B cell (primary cell): ENCODE data around the gene TMEM132D. TPM values are rescaled to one million over a fixed set of nuclear protein-coding genes. Genes with fewer than 3 reads are reported as not detected.

Source experiments
- ATAC-seq: fragments of 200-7000 bp; cut with Tn5 transposase; one replicate; pipeline ENCODE4 v1.10.0; 2021; ENCODE audit warnings: low read depth, mild to moderate bottlenecking, moderate number of reproducible peaks, moderate library complexity
- CTCF ChIA-PET: fragments of 350-600 bp; sonication (Branson Sonifier 250); formaldehyde crosslinking; loops from one replicate; lab custom pipeline; 2021; ENCODE audit warnings: antibody characterized with exemption, inconsistent platforms; lab: Charles Lee
- POLR2A ChIA-PET: fragments of 350-600 bp; sonication (Branson Sonifier 250); formaldehyde crosslinking; loops from one replicate; lab custom pipeline; 2021; ENCODE audit warnings: antibody characterized with exemption; lab: Charles Lee
- DNase-seq: peaks from one replicate; pipeline ENCODE4 v3.0.0; 2013
- H2AFZ ChIP-seq: 2 replicates; pipeline ENCODE4 v1.6.1; 2012; ENCODE audit warnings: mild to moderate bottlenecking, low read depth, low read length; ENCODE audit not compliant: insufficient read depth, poor library complexity, severe bottlenecking
- H3K27ac ChIP-seq, 2 donors: 1 replicate in 1 of 2; 2 replicates in 1 of 2; pipeline ENCODE4 v1.5.1; 2012 to 2013; ENCODE audit warnings: low read length in 2 of 2, mild to moderate bottlenecking in 2 of 2, moderate library complexity in 1 of 2
- H3K27me3 ChIP-seq, 4 experiments: fragments of 200-600 bp in 1 of 4; sonication (generic) in 1 of 4; replicated peaks in 1 of 4; 1 replicate in 2 of 4; 2 replicates in 2 of 4; pipeline versions ENCODE4 v1.6.1 to v1.7.0; 2013 to 2016; ENCODE audit warnings: low read length in 3 of 4, mild to moderate bottlenecking in 2 of 4, mixed read lengths in 1 of 4, moderate library complexity in 1 of 4; ENCODE audit not compliant: insufficient read depth in 4 of 4, control insufficient read depth in 3 of 4; ENCODE audit errors: control extremely low read depth in 1 of 4
- H3K36me3 ChIP-seq, 2 experiments: replicated peaks in 1 of 2; 1 replicate in 1 of 2; 2 replicates in 1 of 2; pipeline versions ENCODE4 v1.6.1 to v1.7.1; 2013; ENCODE audit warnings: low read length in 1 of 2; ENCODE audit not compliant: insufficient read depth in 2 of 2, control insufficient read depth in 1 of 2; ENCODE audit errors: control extremely low read depth in 1 of 2, extremely low read depth in 1 of 2
- H3K4me1 ChIP-seq, 2 donors: fragments of 200-600 bp in 1 of 2; sonication (generic) in 1 of 2; 1 replicate in 1 of 2; 2 replicates in 1 of 2; pipeline versions ENCODE4 v1.5.1 to v1.6.1; 2013 to 2017; ENCODE audit warnings: low read length in 2 of 2; ENCODE audit not compliant: control insufficient read depth in 2 of 2, insufficient read depth in 2 of 2
- H3K4me2 ChIP-seq: replicated peaks from 2 replicates; pipeline ENCODE3; 2012; ENCODE audit warnings: mild to moderate bottlenecking, low read depth, low read length; ENCODE audit not compliant: poor library complexity, severe bottlenecking
- H3K4me3 ChIP-seq, 5 experiments: fragments of 200-600 bp in 1 of 5; sonication (generic) in 1 of 5; 1 replicate in 3 of 5; 2 replicates in 2 of 5; pipeline versions ENCODE4 v1.5.1 to v1.7.0; 2011 to 2016; ENCODE audit warnings: low read length in 4 of 5, mild to moderate bottlenecking in 4 of 5, low read depth in 2 of 5, control low read depth in 1 of 5, moderate library complexity in 1 of 5; ENCODE audit not compliant: insufficient read depth in 1 of 5; ENCODE audit errors: control extremely low read depth in 1 of 5, extremely low read depth in 1 of 5
- H3K79me2 ChIP-seq: fragments of 200-600 bp; sonication (generic); one replicate; pipeline ENCODE4 v1.6.0; 2016; ENCODE audit warnings: low read length; ENCODE audit not compliant: control insufficient read depth, insufficient read depth
- H3K9ac ChIP-seq: fragments of 200-600 bp; sonication (generic); 2 replicates; pipeline ENCODE4 v1.6.1; 2017; ENCODE audit warnings: mild to moderate bottlenecking, low read length, moderate library complexity
- H3K9me3 ChIP-seq, 3 donors: one replicate each; pipeline versions ENCODE4 v1.6.1 to v1.7.1; 2013; ENCODE audit warnings: low read length in 2 of 3; ENCODE audit not compliant: control insufficient read depth in 2 of 3, insufficient read depth in 1 of 3; ENCODE audit errors: control extremely low read depth in 1 of 3
- H4K20me1 ChIP-seq: 2 replicates; pipeline ENCODE4 v1.6.0; 2012; ENCODE audit warnings: mild to moderate bottlenecking, low read length; ENCODE audit not compliant: insufficient read depth, control insufficient read depth, poor library complexity, severe bottlenecking
- H3K27ac Mint-ChIP-seq: one replicate; pipeline ENCODE4 v1.8.0; 2021; ENCODE audit warnings: mixed read lengths
- H3K27me3 Mint-ChIP-seq: one replicate; pipeline ENCODE4 v1.8.0; 2021; ENCODE audit warnings: mixed read lengths
- H3K4me1 Mint-ChIP-seq: one replicate; pipeline ENCODE4 v1.8.0; 2021; ENCODE audit warnings: mixed read lengths
- H3K4me3 Mint-ChIP-seq: one replicate; pipeline ENCODE4 v1.8.0; 2021; ENCODE audit warnings: mixed read lengths
- H3K9me3 Mint-ChIP-seq: one replicate; pipeline ENCODE4 v1.8.0; 2022; ENCODE audit warnings: mixed read lengths; ENCODE audit not compliant: insufficient read depth
- CTCF ChIP-seq: fragments of 200-600 bp; IDR thresholded peaks from one replicate; pipeline ENCODE4 v1.8.0; 2022; ENCODE audit warnings: antibody characterized with exemption, mild to moderate bottlenecking
- EZH2 ChIP-seq: IDR thresholded peaks from 2 replicates; pipeline ENCODE4 v1.6.1; 2012; ENCODE audit warnings: borderline replicate concordance, low read depth, mild to moderate bottlenecking, moderate library complexity, low read length; ENCODE audit not compliant: insufficient read depth, poor library complexity, severe bottlenecking
- WGBS: methylation state at CpG from one replicate; pipeline ENCODE4 v1.1.5; 2013; ENCODE audit warnings: missing lambda C conversion rate; ENCODE audit not compliant: insufficient coverage; 5-methylcytosine and 5-hydroxymethylcytosine counted together
- intact Hi-C: fragments of 100-400 bp; cut with micrococcal nuclease; formaldehyde crosslinking; loops from one replicate; pipeline ENCODE4 v1.10.0; 2022
- polyA plus RNA-seq: library from polyadenylated mRNA; depleted of rRNA; stranded (reverse); fragments of >200 nt; gene quantifications from 2 replicates; pipeline ENCODE4 v1.2.3, GENCODE V29; 2012
- total RNA-seq, 2 donors: library from RNA; stranded (reverse); fragments of 120-200 nt in 1 of 2; gene quantifications; 1 replicate in 1 of 2; 2 replicates in 1 of 2; pipeline versions ENCODE4 v1.2.3 to v1.2.4, GENCODE V29; 2013 to 2022

The TMEM132D gene
- total and polyA plus RNA-seq, 2 donors (not counting 1 experiment from before 2014, with no cell fraction given), result not detected

DNA sequence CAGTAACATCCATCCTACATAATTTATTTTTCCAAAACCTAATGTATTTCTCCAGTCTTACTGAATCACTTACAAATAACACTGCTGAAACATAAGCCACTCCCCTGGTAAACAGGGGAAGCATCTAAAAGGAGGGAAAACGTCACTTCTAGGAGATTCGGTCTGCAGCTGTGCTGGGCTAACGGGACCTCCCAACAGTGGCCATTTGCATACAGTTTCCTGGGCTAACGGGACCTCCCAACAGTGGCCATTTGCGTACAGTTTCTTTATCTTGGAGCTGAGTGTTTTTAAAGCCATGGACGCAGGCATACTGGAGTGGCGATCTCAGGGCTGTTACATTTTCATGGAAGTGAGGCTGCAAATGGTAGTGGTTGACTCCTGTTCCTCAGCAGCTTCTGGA, 242.9 kb downstream of the TMEM132D start:
- Mint-ChIP-seq H3K4me1 (no peaks in the 10 kb centered on the region), H3K4me3 (no peak overlapping the region), H3K27me3 (no peaks in the 10 kb centered on the region), H3K9me3 (peaks cover 2% of the 10 kb centered on the region), H3K27ac (no peak overlapping the region)
- no peak for DNase-seq
- no peak overlapping the region for H2AFZ ChIP-seq
- H3K9me3 ChIP-seq, result no peaks in the 10 kb centered on the region
- WGBS, result 61% methylated on average over 5 of the region's 7 CpGs
- no peak overlapping the region for H3K4me2 ChIP-seq
- intact Hi-C loops, result no loop called here
- H3K27me3 ChIP-seq, result no peaks in the 10 kb centered on the region
- no peak overlapping the region for H3K4me3 ChIP-seq
- H3K27ac ChIP-seq, result no peak overlapping the region
- ChIA-PET CTCF (no interaction called here), POLR2A (no interaction called here)
- no peak for ATAC-seq
- no peaks in the 10 kb centered on the region for H3K79me2 ChIP-seq
- H4K20me1 ChIP-seq, result no peaks in the 10 kb centered on the region
- no peak for TF ChIP-seq EZH2
- TF ChIP-seq CTCF, result no peak
- no peak overlapping the region for H3K9ac ChIP-seq
- no peaks in the 10 kb centered on the region for H3K36me3 ChIP-seq
- no peaks in the 10 kb centered on the region for H3K4me1 ChIP-seq

GRCh38 chr12:129659961-129660622, 243.7 kb downstream of the TMEM132D start:
- 94% methylated on average over 8 of the region's 9 CpGs for WGBS
- Mint-ChIP-seq H3K27ac (no peak overlapping the region), H3K4me1 (no peaks in the 10 kb centered on the region), H3K4me3 (no peak overlapping the region), H3K9me3 (peaks cover under 1% of the 10 kb centered on the region), H3K27me3 (no peaks in the 10 kb centered on the region)
- Histone ChIP-seq H2AFZ (no peak overlapping the region), H3K79me2 (no peaks in the 10 kb centered on the region), H3K9me3 (peaks cover 0 to 3% (median 0%) of the 10 kb centered on the region in 3 donors), H3K36me3 (no peaks in the 10 kb centered on the region), H3K4me1 (no peaks in the 10 kb centered on the region), H3K27me3 (no peaks in the 10 kb centered on the region), H3K27ac (no peak overlapping the region), H3K4me3 (no peak overlapping the region), H3K9ac (no peak overlapping the region), H3K4me2 (no peak overlapping the region), H4K20me1 (no peaks in the 10 kb centered on the region)
- POLR2A ChIA-PET, result no interaction called here
- no peak for ATAC-seq
- no peak for DNase-seq
- intact Hi-C loops, result no loop called here
- TF ChIP-seq CTCF (no peak), EZH2 (no peak)
- CTCF ChIA-PET, result interaction anchor here (0.7 kb wide), 1 partner anchor 10 kb away, joined by 6 read pairs; no protein-coding TSS in a partner anchor
